SK-N-SH (cell line): Measurements from ENCODE around the gene TBX21.

ENCODE experiments used
- EP300 ChIP-seq, 2 experiments: IDR thresholded peaks; 2 replicates each; pipeline versions ENCODE4 v1.4.0 to v1.6.1; 2012; ENCODE audit warnings: borderline replicate concordance in 1 of 2, low read depth in 1 of 2, low read length in 1 of 2
- FOXJ3 ChIP-seq: sonication (generic); formaldehyde crosslinking; IDR thresholded peaks from 2 replicates; pipeline ENCODE4 v1.5.1; 2020; ENCODE audit warnings: mild to moderate bottlenecking, missing genetic modification reagents
- TF ChIP-seq, protein P1 (sequence below): IDR thresholded peaks from 2 replicates; pipeline ENCODE4 v1.4.0; 2012; ENCODE audit warnings: low read depth

DNA sequence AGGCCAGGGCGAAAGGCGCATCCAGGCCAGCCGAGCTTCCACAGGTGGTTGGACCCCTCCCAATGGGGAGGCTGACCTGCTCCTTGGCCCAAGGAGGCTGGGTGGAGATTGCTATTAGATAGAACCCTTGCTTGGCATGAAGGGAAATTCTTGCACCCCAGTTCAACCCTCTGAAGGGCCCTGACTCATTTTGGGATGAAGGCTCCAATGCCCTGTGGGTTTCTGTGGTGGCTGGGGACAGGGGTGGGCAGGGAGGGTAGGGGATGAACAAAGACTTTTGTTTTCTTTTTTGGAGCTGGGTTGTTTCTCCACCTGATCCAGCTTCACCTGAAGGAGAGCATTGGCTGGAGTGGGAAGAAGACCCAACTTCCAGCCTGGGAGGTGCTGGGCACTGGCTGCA, 16.7 kb upstream of the TBX21 start:
- TF ChIP-seq, protein P1, sequence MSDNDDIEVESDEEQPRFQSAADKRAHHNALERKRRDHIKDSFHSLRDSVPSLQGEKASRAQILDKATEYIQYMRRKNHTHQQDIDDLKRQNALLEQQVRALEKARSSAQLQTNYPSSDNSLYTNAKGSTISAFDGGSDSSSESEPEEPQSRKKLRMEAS, result no peak
- TF ChIP-seq FOXJ3 (CRISPR knock-in tag) (no peak), EP300 (IDR thresholded peaks at IDR 0.05; ENCODE audit: borderline replicate concordance in 1 of 2, low read depth in 1 of 2, low read length in 1 of 2) (no peak)
